ENCODE measurements around the gene ZNF8.
A peak's percentile ranks its signal among the peaks of the same experiment; 100 is the strongest.
"Not testable (repeated sequence)": the region's sequence is repeated elsewhere in the genome, so short reads cannot be mapped to it uniquely, and the experiment has no call there.

ZNF8 gene

DNA sequence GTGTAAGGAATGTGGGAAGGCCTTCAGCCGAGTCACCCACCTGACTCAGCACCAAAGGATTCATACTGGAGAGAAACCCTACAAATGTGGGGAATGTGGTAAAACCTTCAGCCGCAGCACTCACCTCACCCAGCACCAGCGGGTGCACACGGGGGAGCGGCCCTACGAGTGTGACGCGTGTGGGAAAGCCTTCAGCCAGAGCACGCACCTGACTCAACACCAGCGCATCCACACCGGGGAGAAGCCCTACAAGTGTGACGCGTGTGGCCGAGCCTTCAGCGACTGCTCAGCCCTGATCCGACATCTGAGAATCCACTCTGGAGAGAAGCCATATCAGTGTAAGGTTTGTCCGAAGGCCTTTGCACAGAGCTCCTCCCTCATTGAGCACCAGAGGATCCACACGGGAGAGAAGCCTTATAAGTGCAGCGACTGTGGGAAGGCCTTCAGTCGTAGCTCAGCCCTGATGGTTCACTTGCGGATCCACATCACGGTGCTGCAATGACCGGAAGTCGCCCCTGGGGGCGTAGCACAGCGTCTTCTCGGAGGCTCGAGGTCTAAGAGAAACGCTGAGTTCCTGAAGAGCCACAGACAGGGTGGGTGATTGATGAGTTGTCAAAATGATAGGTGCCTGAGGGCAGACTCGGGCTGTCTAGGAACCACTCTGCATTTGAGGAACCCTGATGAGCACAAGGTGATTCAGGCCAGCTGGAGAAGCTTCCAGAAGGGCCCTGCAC is 60.2 kb downstream of the ZNF8 start:
- ATAC-seq = no peak
- H3K4me1 Mint-ChIP-seq = peaks cover 13% of the 10 kb centered on the region
- DNase-seq = no peak

GRCh38 chr19:58345558-58345957 is 66.8 kb downstream of the ZNF8 start:
- peaks cover 35% of the 10 kb centered on the region for H3K4me1 Mint-ChIP-seq
- no peak for ATAC-seq
- DNase-seq = no peak
- H3K4me3 Mint-ChIP-seq = peak overlapping the region; percentile 93 to 94
- peaks cover 0 to 8% of the 10 kb centered on the region in 2 donors for H3K9me3 Mint-ChIP-seq
- H3K27me3 Mint-ChIP-seq = no peaks in the 10 kb centered on the region
- H3K27ac Mint-ChIP-seq = peak overlapping the region in 1 of 2 donors; percentile 87

More for the DNA sequence above, 60.2 kb downstream of the ZNF8 start:
- H3K4me3 Mint-ChIP-seq = no peak overlapping the region
- H3K9me3 Mint-ChIP-seq = no peaks in the 10 kb centered on the region
- H3K27ac Mint-ChIP-seq = no peak overlapping the region
- H3K27me3 Mint-ChIP-seq = no peaks in the 10 kb centered on the region

GRCh38 chr19:58346961-58347929 is 68.5 kb downstream of the ZNF8 start:
- peak; percentile 94 for ATAC-seq

GRCh38 chr19:58348080-58348479 is 69.3 kb downstream of the ZNF8 start:
- not testable (repeated sequence) for H3K27me3 Mint-ChIP-seq, DNase-seq, H3K9me3 Mint-ChIP-seq
- ATAC-seq = peak; percentile 6
- H3K4me1 Mint-ChIP-seq = peaks cover 44% of the 10 kb centered on the region
- peak overlapping the region; percentile 93 to 94 for H3K4me3 Mint-ChIP-seq
- H3K27ac Mint-ChIP-seq = peak overlapping the region in 1 of 2 donors; percentile 89

More at GRCh38 chr19:58346961-58347929, 68.5 kb downstream of the ZNF8 start:
- H3K4me3 Mint-ChIP-seq = peak overlapping the region; percentile 93 to 94
- H3K27ac Mint-ChIP-seq = peak overlapping the region; percentile 89 to 94
- DNase-seq = peak; percentile 78 to 79
- H3K27me3 Mint-ChIP-seq = no peaks in the 10 kb centered on the region
- peaks cover 41% of the 10 kb centered on the region for H3K4me1 Mint-ChIP-seq
- H3K9me3 Mint-ChIP-seq = peaks cover 0 to 8% of the 10 kb centered on the region in 2 donors

DNA sequence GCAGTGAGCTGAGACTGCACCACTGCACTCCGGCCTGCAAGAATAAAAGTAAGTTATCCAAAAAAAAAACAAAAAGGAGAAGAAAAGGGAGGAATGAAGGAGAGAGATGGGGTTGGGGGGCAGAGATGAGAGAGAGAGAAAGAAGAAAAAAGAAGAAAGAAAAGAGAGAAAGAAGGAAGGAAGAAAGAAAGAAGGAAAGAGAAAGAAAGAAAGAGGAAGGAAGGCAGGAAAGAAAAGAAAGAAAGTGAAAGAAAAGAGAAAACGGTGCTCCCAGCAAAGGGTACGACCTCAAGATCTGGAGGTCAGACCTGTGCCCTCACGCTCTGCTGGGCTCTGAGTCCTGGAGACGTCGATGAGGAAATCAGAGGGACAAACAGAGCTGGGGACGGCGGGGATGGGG is 70.8 kb downstream of the ZNF8 start:
- no peaks in the 10 kb centered on the region for H3K27me3 Mint-ChIP-seq
- peaks cover 44% of the 10 kb centered on the region for H3K4me1 Mint-ChIP-seq
- H3K27ac Mint-ChIP-seq = peak overlapping the region in 1 of 2 donors; percentile 96
- no peak for DNase-seq
- ATAC-seq = no peak
- H3K4me3 Mint-ChIP-seq = peak overlapping the region; percentile 66 to 75
- H3K9me3 Mint-ChIP-seq = peaks cover 0 to 8% of the 10 kb centered on the region in 2 donors

DNA sequence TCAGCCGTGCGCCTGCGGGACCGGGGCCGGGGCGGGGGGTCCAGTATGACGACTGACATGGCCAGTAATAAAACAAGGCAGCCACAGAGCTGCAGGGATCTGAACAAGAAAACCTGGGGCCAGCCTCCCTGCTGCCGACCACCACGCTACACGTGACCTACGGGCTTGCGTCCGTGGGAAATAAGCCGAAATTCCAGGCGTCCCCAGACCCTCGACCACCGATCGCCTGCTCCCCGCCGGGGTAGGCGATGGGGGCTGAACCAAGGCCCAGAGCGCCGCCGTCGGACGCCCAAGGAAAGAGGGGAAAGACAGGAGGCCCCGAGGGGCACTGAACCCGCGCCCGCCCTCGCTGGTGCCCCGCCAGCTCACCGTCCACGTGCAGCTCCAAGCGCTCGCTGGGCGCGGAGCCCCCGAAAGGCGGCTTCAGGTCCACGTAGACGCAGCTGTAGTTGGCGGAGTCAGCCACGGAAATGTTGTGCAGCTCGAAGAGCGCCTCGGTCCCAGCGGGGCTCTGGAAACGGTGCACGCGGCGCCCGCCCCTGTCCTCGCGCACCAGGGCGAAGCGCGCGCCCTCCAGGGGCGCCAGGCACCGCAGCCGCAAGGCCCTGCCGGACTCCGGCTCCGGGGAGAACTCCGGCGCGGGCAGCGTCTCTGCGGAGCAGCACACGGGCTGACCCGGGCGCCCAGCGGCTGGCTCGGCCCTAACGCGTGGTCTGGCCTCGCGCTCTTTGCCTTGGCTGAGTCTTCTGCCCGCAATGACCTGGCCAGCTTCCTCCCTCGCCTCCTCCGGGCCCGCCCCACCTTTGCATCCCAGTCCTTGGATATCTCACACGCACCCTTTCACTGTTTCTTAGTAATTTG is 71.5 kb downstream of the ZNF8 start:
- H3K4me1 Mint-ChIP-seq = peaks cover 48% of the 10 kb centered on the region
- H3K4me3 Mint-ChIP-seq = peak overlapping the region in 1 of 2 donors; percentile 66
- H3K9me3 Mint-ChIP-seq = peaks cover 0 to 8% of the 10 kb centered on the region in 2 donors
- no peaks in the 10 kb centered on the region for H3K27me3 Mint-ChIP-seq
- peak overlapping the region in 1 of 2 donors; percentile 96 for H3K27ac Mint-ChIP-seq
- ATAC-seq (no peak), DNase-seq (peak in 1 of 2 donors; percentile 7)

GRCh38 chr19:58350871-58351557 is 72.3 kb downstream of the ZNF8 start:
- Mint-ChIP-seq H3K27ac (no peak overlapping the region), H3K4me1 (peaks cover 49% of the 10 kb centered on the region), H3K4me3 (peak overlapping the region in 1 of 2 donors; percentile 37), H3K27me3 (no peaks in the 10 kb centered on the region), H3K9me3 (peaks cover 0 to 8% of the 10 kb centered on the region in 2 donors)
- ATAC-seq (no peak), DNase-seq (no peak)

DNA sequence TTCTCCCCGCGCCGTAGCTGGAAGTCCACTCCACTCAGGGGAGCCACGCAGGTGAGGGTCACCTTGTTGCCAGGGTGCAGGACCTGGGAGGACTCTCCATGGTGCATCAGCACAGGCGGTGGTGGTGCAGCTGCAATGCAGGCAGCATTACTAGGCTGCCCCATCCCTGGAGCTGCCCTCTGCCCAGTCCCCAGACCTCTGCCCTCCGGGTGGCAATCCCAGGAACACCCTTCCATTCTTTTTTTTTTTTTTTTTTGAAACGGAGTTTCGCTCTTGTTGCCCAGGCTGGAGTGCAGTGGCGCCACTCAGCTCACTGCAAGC is 72.8 kb downstream of the ZNF8 start:
- DNase-seq (no peak), ATAC-seq (no peak)
- Mint-ChIP-seq H3K27me3 (no peaks in the 10 kb centered on the region), H3K4me1 (peaks cover 49% of the 10 kb centered on the region), H3K9me3 (peaks cover 0 to 8% of the 10 kb centered on the region in 2 donors), H3K4me3 (no peak overlapping the region), H3K27ac (no peak overlapping the region)

- Mint-ChIP-seq H3K27ac (no peak overlapping the region), H3K27me3 (no peaks in the 10 kb centered on the region), H3K4me1 (peaks cover 50% of the 10 kb centered on the region), H3K4me3 (no peak overlapping the region), H3K9me3 (peaks cover 0 to 8% of the 10 kb centered on the region in 2 donors)
- ATAC-seq = no peak
- DNase-seq = no peak
These were observed 73.4 kb downstream of the ZNF8 start for GRCh38 chr19:58351990-58352755.

Data from stimulated activated naive CD8-positive, alpha-beta T cell treated with anti-CD3 and anti-CD28 coated beads, Interleukin-15, amount 100 ng/mL, for 72 hours (primary cell).